Retina (tissue), 1 donor: ENCODE results near the gene VASH2.
A peak's percentile ranks its signal among the peaks of the same experiment; 100 is the strongest.
"Not testable (repeated sequence)": the region's sequence is repeated elsewhere in the genome, so short reads cannot be mapped to it uniquely, and the experiment has no call there.

Experiments
- DNase-seq: peaks from one replicate; pipeline ENCODE4 v3.0.0-alpha.2; 2016

VASH2 gene

DNA sequence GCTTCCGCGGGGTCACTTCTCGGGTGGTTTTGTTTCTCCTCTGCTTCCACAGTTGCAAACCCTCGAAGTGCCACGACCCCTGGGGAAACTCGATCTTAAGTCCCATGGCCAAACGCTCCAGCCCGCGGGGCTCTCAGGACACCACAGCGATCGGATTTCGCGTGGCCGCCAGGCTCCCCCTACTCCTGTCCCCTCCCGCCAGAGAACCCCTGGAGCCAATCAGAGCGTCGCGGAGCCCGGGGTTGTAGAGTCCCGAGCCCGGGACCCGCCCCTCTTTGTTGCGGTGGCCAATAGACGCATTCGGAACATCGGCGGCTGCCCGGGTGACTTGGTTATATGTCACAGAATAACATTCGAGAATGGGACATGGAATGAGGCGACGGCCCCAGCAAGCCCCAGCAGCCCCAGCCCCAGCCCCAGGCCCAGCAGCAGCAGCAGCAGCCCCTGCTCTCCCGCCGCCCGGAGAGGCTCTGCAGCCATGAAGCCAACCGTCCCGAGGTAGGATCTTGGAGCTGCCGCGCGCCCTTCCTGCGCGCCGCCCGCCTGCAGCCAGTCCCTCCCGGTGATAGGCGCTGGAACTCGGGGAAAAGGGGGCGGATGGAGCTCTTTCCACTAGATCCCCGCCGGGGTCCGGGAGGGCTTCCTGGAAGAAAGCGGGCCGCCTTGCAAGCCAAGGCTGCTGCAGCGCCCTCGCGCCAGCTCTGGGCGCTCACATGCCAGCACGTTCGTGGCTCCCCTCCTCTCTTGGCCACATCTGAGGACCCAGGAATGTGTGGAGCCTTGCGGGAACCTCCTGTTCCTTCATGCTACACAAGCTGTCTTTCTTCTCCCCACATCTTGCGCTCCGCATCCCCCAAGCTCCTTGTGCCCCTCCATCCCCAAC is at the start of gene VASH2:
Gene VASH2, plus strand, starts transcription at position 299 of the 883 bp plus-strand sequence. CDS start 1,002 bp downstream, outside the sequence.
- DNase-seq = peak; percentile 93

DNA sequence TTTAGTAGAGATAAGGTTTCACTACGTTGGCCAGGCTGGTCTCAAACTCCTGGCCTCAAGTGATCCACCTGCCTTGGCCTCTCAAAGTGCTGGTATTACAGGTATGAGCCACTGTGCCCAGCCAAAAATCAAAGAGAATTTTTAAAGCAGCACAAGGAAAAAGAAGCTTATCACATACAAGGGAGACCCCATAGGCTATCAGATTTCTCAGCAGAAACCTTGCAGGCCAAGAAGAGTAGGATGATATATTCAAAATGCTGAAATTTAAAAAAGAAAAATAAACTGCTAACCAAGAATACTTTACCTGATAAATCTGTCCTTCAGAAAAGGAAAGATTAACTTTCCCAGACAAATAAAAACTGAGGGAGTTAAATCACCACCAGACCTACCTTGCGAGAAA is 49.1 kb upstream of the VASH2 start:
- DNase-seq = no peak

GRCh38 chr1:212902054-212902453 is 48.3 kb upstream of the VASH2 start:
- no peak for DNase-seq

GRCh38 chr1:212903664-212904063 is 46.7 kb upstream of the VASH2 start:
- no peak for DNase-seq

DNA sequence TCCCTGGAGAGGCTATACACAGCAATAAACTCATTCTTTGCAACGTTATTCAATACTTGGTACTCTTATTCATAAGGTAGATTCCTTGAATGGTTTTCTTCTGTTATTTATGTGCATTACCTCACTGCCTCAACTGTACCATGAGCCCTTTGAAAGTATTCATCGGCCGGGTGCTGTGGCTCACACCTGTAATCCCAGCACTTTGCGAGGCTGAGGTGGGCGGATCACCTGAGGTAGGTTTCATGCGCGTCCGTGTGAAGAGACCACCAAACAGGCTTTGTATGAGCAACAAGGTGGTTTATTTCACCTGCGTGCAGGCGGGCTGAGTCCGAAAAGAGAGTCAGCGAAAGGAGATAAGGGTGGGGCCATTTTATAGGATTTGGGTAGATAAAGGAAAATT is 42.3 kb upstream of the VASH2 start:
- DNase-seq = not testable (repeated sequence)

- no peak for DNase-seq
These were observed 41.4 kb upstream of the VASH2 start for GRCh38 chr1:212908971-212909370.

DNA sequence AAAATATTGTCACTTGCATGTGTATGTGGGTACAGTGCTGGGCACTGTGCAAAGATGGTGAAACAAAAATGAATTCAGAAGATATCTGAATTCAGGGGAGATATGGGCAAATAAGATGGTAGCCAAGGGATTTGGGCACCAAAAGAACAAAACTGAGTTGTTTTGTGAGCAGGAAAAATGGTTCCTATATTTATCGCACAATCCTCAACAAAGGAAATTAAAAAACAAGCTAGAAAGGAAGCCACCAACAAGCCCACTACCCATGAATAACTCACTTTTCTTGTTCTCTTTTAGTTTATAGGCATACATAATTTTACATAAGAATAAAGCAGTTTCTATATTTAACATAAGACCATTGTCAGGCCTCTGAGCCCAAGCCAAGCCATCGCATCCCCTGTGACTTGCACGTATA is 40.7 kb upstream of the VASH2 start:
- DNase-seq = no peak

DNA sequence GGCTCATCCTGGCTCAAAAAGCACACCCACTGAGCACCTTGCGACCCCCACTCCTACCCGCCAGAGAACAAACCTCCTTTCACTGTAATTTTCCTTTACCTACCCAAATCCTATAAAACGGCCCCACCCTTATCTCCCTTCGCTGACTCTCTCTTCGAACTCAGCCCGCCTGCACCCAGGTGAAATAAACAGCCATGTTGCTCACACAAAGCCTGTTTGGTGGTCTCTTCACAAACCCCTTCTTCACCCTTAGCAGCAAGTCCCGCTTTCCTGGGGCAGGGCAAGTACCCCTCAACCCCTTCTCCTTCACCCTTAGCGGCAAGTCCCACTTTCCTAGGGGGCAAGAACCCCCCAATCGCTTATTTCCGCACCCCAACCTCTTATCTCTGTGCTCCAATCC is 40.1 kb upstream of the VASH2 start:
- not testable (repeated sequence) for DNase-seq

- DNase-seq = not testable (repeated sequence)
These were observed 36.7 kb upstream of the VASH2 start for GRCh38 chr1:212913638-212914037.

GRCh38 chr1:212914110-212914509 is 36.2 kb upstream of the VASH2 start:
- DNase-seq = not testable (repeated sequence)

DNA sequence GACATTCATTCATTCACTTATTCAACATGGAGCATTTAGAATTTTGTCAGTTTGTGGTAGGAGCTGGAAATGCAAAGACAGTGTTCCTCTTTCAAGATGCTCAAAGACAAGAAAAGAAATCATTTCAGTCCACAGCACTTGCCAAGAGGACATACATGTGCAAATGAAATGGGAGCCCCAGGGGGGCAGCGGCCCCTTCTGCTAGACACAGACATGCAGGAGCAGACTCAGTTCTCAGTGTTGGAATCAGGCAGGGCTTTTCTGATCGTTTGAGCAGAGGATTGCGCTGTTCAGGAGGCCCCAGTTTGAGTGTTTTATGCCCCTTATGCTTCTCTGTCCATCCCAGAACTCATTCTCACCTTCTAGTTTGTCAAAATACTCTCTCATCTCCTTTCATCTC is 35.6 kb upstream of the VASH2 start:
- peak; percentile 36 for DNase-seq

DNA sequence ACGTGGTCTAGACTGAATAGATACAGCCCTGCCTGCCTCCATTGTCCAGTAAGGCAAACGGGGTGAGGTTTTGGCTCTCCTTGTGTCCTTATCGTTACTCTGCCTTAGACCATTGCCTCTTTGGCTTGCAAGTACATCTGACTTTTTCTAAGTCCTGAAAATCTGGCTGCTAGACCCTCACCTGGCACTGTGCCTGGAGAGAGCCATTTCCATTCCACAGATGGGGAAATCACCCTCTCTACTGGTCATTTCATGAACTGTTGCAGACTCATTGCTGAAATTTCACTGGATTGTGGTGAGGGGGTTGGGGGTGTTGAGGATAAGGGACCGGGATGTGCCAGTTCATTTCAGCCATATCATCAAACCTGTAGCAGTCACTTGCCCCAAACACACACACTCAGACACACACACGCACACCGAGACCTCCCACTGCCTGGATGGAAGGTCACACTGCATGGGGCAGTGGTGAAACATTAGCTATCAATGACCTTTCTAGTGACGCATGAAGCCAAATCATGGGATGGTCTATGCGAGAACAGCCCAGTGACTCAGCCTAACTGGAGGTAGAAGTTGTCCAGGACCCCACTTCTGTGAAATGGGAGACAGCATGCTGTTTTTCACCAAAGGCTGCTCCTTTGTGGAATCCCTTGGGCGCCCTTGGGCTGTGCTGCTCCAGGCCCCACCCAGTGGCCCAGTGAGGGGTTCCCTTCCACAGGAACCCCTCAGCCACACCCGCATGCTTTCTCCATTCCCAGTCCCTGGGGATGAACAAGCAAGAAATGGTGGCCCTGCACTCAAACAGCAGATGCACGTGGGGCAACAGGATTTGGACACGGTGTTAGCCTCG is 34.9 kb upstream of the VASH2 start:
- no peak for DNase-seq

- peak; percentile 65 for DNase-seq
These were observed 33.7 kb upstream of the VASH2 start for GRCh38 chr1:212916481-212917133.

- DNase-seq = no peak
These were observed 33.2 kb upstream of the VASH2 start for GRCh38 chr1:212917134-212917485.

DNA sequence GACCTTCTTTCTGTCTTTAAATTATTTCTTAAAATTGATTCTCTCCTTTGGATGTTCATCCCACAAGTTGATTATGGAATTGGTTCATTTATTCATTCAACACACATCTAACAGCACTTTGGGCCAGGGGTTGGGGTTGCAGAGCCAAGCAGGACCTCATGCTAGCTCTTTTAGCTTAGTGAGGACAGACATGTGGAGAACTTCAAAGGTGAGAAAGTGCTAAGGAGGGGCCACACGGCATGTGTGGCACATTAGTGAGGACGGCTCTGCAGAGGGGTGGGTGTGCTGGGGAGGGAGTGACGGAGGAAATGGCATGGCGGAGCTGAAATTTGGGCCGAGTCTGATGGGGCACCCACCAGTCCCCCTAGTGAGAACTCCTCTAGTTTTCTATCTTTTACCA is 32.5 kb upstream of the VASH2 start:
- DNase-seq = no peak

DNA sequence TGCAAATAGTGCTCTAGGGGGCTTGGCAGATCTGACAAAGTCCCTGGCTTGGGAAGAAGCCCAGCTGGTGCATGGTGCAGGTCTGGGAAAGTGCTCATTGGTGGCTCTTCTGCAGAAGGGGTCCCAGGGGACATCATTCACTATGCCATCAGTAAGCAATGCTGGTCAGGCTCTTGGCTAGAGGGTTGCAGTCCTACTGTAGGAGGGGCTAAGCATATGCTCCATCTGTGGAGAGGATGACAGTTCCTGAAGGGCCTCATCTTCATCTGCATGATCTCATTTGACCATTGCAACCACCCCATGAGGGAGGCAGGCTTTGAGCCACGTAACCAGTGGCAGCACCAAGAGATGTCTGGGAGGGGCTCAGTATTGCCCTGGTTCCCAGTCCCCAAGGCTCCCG is 31.5 kb upstream of the VASH2 start:
- DNase-seq = peak; percentile 28

DNA sequence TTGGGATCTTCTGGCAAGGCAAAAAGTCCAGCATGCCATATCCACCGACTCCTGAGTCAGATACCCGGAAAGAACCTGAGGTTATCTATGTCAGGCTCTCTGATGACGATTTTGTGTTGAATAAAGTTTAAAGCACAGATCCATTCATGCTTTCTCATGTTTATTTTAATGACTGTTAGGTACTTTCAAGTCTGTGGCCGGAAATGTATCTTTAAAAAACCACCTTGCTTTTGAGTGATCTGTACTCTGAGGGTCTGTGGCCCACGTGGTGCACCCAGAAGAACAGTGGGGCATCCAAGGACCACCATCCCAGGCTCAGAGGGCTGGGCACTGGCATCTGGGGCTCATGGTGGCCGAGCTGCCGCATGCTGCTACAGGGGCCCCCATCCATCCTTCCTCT is 30.1 kb upstream of the VASH2 start:
- no peak for DNase-seq

DNA sequence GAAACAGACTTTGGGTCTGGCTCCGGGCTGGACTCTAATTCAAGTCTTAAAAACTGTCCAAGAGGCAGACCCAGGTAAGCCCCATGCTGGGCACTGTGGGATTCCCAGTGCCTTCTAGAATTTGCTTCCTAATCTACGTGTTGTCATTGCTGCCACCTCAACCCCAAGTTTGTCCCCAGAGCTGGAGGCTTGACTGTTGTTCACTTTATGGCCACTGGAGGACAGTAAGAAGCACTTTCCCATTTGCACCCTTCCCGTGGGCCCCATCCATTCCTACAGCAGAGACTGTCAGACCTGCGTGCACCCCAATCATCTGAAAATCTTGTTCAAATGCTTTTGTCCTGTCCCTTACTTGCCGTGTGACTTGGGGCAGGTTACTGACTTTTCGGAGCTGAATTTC is 29.4 kb upstream of the VASH2 start:
- no peak for DNase-seq

DNA sequence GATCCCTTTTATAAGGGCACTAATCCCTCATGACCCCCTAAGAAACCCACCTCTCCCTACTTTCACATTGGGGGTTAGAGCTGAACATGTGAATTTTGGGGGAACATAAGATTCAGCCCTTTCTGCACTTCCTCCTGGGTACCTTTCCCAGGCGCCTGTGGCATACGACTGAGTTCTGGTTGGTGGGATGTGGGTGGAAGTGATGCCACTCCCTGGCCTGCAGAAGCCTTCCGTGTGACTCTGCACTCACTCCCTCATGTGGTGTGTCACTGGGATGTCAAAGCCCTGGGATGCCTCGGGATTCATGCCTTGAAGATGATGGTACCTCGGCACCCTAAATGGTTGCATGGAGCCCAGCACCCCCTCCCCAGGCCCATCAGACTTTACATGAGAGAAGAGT is 28.3 kb upstream of the VASH2 start:
- DNase-seq = no peak

DNA sequence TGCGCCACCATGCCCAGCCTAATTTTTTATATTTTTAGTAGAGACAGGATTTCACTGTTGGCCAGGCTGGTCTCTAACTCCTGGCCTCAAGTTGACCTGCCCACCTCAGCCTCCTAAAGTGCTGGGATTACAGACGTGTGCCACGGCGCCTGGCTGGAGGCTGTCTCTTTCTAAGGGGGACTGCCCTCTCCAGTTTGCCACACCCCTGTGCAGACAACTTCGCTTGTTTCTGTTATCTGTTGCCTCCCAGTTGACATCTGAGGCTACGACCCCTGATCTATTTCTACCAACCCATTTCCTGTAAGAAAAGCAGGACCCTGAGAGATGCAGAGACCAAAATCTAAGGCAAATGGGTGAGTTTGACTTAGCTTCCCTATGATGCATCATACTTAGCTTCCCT is 24.0 kb upstream of the VASH2 start:
- DNase-seq = no peak

GRCh38 chr1:212928323-212929291 is 21.7 kb upstream of the VASH2 start:
- DNase-seq = no peak

- DNase-seq = no peak
These were observed 19.2 kb upstream of the VASH2 start for GRCh38 chr1:212930986-212931678.
